Cardiac fibroblast (primary cell): ENCODE measurements around the gene ARHGEF3.

Experiments used
- DNase-seq, 2 donors: peaks; one replicate each; pipeline versions ENCODE4 v3.0.0 to v3.0.0-alpha.2; 2010; ENCODE audit warnings: low read depth in 2 of 2
- H3K4me3 ChIP-seq, 2 donors: replicated peaks in 1 of 2; 1 replicate in 1 of 2; 2 replicates in 1 of 2; pipeline ENCODE4 v1.5.1; 2011; ENCODE audit warnings: low read depth in 2 of 2, low read length in 2 of 2, mild to moderate bottlenecking in 2 of 2, moderate library complexity in 1 of 2
- TF ChIP-seq, protein P1 (sequence below): IDR thresholded peaks from one replicate; pipeline ENCODE4 v1.5.1; 2011; ENCODE audit warnings: low read depth, mild to moderate bottlenecking, low read length, inconsistent platforms

Gene ARHGEF3

DNA sequence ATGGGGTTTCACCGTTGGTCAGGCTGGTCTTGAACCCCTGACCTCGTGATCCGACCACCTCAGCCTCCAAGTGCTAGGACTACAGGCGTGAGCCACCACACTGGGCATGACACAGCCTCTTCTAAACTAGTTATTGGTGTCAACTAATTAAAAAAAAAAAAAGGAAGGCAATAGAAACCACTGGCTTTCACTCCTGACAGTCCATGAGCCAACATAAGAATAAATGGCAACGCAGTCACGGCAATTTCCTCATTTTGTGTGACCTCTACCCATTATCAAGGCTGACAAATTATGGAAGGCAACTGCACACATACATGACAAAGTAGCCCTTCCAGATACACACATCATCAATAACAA lies 5.9 kb downstream of the ARHGEF3 start:
- TF ChIP-seq, protein P1, sequence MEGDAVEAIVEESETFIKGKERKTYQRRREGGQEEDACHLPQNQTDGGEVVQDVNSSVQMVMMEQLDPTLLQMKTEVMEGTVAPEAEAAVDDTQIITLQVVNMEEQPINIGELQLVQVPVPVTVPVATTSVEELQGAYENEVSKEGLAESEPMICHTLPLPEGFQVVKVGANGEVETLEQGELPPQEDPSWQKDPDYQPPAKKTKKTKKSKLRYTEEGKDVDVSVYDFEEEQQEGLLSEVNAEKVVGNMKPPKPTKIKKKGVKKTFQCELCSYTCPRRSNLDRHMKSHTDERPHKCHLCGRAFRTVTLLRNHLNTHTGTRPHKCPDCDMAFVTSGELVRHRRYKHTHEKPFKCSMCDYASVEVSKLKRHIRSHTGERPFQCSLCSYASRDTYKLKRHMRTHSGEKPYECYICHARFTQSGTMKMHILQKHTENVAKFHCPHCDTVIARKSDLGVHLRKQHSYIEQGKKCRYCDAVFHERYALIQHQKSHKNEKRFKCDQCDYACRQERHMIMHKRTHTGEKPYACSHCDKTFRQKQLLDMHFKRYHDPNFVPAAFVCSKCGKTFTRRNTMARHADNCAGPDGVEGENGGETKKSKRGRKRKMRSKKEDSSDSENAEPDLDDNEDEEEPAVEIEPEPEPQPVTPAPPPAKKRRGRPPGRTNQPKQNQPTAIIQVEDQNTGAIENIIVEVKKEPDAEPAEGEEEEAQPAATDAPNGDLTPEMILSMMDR = no peak
- no peak overlapping the region for H3K4me3 ChIP-seq

GRCh38 chr3:56795097-56795828 lies 6.5 kb downstream of the ARHGEF3 start:
- H3K4me3 ChIP-seq = no peak overlapping the region
- TF ChIP-seq, protein P1 = no peak
- peak; percentile 69 to 82 for DNase-seq

More for the DNA sequence above, 5.9 kb downstream of the ARHGEF3 start:
- no peak for DNase-seq

DNA sequence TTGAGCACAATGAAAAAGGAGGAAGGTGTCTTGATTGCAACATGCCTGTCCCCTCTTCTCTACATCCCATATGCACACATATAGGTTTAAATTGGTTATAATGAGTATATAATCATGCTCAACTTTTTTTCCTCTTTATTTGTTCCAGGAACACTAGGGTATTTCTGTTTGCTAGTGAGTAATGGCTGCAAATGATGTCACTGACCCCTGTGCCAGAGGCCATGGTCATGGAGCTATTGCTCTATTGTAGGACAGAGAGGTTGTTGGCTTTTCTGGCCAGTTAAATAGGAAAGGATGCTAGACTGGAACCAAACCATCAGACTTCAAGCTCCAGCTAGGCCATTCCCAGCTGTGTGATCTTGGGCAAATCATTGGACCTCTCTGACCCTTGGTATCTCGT lies 9.6 kb downstream of the ARHGEF3 start:
- TF ChIP-seq, protein P1 = no peak
- no peak overlapping the region for H3K4me3 ChIP-seq
- DNase-seq = peak in 1 of 2 donors; percentile 39

GRCh38 chr3:56790016-56790821 lies 11.5 kb downstream of the ARHGEF3 start:
- no peak for DNase-seq
- H3K4me3 ChIP-seq = no peak overlapping the region
- TF ChIP-seq, protein P1 = no peak

- DNase-seq = no peak
- no peak overlapping the region for H3K4me3 ChIP-seq
- TF ChIP-seq, protein P1 = no peak
Observed at GRCh38 chr3:56789076-56789475, 12.7 kb downstream of the ARHGEF3 start.

DNA sequence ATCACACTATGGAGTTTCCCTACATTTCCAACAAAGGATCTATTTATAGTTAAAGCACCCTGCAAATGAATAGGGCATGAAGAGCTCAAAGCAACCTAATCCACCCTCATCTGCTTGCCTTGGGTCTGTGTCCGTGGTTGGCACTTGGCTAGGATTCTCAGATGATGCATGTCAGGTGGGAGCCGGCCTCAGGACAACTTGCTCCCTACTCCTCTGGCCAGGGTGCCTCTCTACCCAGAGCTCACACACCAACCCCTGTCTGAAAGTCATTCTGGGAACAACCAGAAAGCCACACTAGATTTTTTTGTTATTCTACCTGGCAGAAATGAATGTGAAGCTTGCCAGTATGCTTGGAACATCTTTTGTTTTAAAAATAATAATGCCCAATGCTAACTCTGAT lies 13.2 kb downstream of the ARHGEF3 start:
- no peak overlapping the region for H3K4me3 ChIP-seq
- TF ChIP-seq, protein P1 = no peak
- DNase-seq = no peak
